ENCODE data around the gene GCN1. TPM values are rescaled to one million over a fixed set of nuclear protein-coding genes. Genes with fewer than 3 reads are reported as not detected.

The GCN1 gene
- total RNA-seq, 2 donors from 2014 or later = 39.3 to 120 TPM

GRCh38 chr12:120130011-120130410, 64.5 kb downstream of the GCN1 start:
- TF ChIP-seq POLR2A (IDR thresholded peaks at IDR 0.05) (no peak), POLR2AphosphoS5 (IDR thresholded peaks at IDR 0.05) (no peak), CTCF (IDR thresholded peaks at IDR 0.05) (no peak)
- no peak for DNase-seq (ENCODE audit: low spot score)
- Histone ChIP-seq H3K27me3 (replicated peaks; ENCODE audit: insufficient read depth) (no peaks in the 10 kb centered on the region), H3K4me1 (replicated peaks) (no peaks in the 10 kb centered on the region), H3K36me3 (peaks cover 19 to 62% of the 10 kb centered on the region in 2 donors), H3K4me3 (no peak overlapping the region), H3K9me3 (no peaks in the 10 kb centered on the region), H3K27ac (no peak overlapping the region)
- intact Hi-C loops (cut with DNase I) = no loop called here
- 94% methylated on average over 6 of the region's 6 CpGs for WGBS

GRCh38 chr12:120126635-120127005, 67.9 kb downstream of the GCN1 start:
- WGBS = 70% methylated on average over 2 of the region's 2 CpGs
- DNase-seq (ENCODE audit: low spot score) = no peak
- Histone ChIP-seq H3K36me3 (peaks cover 14 to 30% of the 10 kb centered on the region in 2 donors), H3K27ac (no peak overlapping the region), H3K4me1 (replicated peaks) (no peaks in the 10 kb centered on the region), H3K27me3 (replicated peaks; ENCODE audit: insufficient read depth) (no peaks in the 10 kb centered on the region), H3K4me3 (no peak overlapping the region), H3K9me3 (no peaks in the 10 kb centered on the region)
- TF ChIP-seq CTCF (IDR thresholded peaks at IDR 0.05) = no peak
- peak; percentile 14 for TF ChIP-seq POLR2AphosphoS5 (IDR thresholded peaks at IDR 0.05)
- no peak for TF ChIP-seq POLR2A (IDR thresholded peaks at IDR 0.05)
- intact Hi-C loops (cut with DNase I) = no loop called here

- Histone ChIP-seq H3K4me3 (no peak overlapping the region), H3K4me1 (replicated peaks) (no peaks in the 10 kb centered on the region), H3K36me3 (peaks cover 14 to 24% of the 10 kb centered on the region in 2 donors), H3K27ac (no peak overlapping the region), H3K9me3 (no peaks in the 10 kb centered on the region), H3K27me3 (replicated peaks; ENCODE audit: insufficient read depth) (no peaks in the 10 kb centered on the region)
- WGBS = 84% methylated on average over 6 of the region's 6 CpGs
- intact Hi-C loops (cut with DNase I) = no loop called here
- no peak for DNase-seq (ENCODE audit: low spot score)
- no peak for TF ChIP-seq POLR2A (IDR thresholded peaks at IDR 0.05)
- no peak for TF ChIP-seq CTCF (IDR thresholded peaks at IDR 0.05)
- TF ChIP-seq POLR2AphosphoS5 (IDR thresholded peaks at IDR 0.05) = no peak
These were observed 68.5 kb downstream of the GCN1 start for GRCh38 chr12:120125792-120126634.

- no peaks in the 10 kb centered on the region for H3K9me3 ChIP-seq
- H3K27ac ChIP-seq = no peak overlapping the region
- peaks cover 10 to 15% of the 10 kb centered on the region in 2 donors for H3K36me3 ChIP-seq
- no peaks in the 10 kb centered on the region for H3K27me3 ChIP-seq (replicated peaks; ENCODE audit: insufficient read depth)
- no peak for DNase-seq (ENCODE audit: low spot score)
- no peak for TF ChIP-seq CTCF (IDR thresholded peaks at IDR 0.05)
- TF ChIP-seq POLR2A (IDR thresholded peaks at IDR 0.05) = no peak
- no peak for TF ChIP-seq POLR2AphosphoS5 (IDR thresholded peaks at IDR 0.05)
- WGBS = 90% methylated on average over 4 of the region's 4 CpGs
- H3K4me1 ChIP-seq (replicated peaks) = no peaks in the 10 kb centered on the region
- H3K4me3 ChIP-seq = no peak overlapping the region
- intact Hi-C loops (cut with DNase I) = no loop called here
These were observed 69.5 kb downstream of the GCN1 start for GRCh38 chr12:120125029-120125428.

GRCh38 chr12:120121766-120122293, 72.7 kb downstream of the GCN1 start:
- DNase-seq (ENCODE audit: low spot score) = no peak
- TF ChIP-seq POLR2AphosphoS5 (IDR thresholded peaks at IDR 0.05) (no peak), CTCF (IDR thresholded peaks at IDR 0.05) (no peak), POLR2A (IDR thresholded peaks at IDR 0.05) (no peak)

More at GRCh38 chr12:120121766-120122293, 72.7 kb downstream of the GCN1 start:
- Histone ChIP-seq H3K4me3 (no peak overlapping the region), H3K4me1 (replicated peaks) (peaks cover 7% of the 10 kb centered on the region), H3K36me3 (no peaks in the 10 kb centered on the region), H3K9me3 (no peaks in the 10 kb centered on the region), H3K27ac (no peak overlapping the region), H3K27me3 (replicated peaks; ENCODE audit: insufficient read depth) (no peaks in the 10 kb centered on the region)
- intact Hi-C loops (cut with DNase I) = no loop called here
- 70% methylated on average over 4 of the region's 4 CpGs for WGBS

Measured in prostate gland (tissue), 2 donors.